Tibial nerve (tissue), 4 donors: Measurements from ENCODE around the gene CRABP1.

Source experiments
- EP300 ChIP-seq, 2 donors: sonication (generic); formaldehyde crosslinking; IDR thresholded peaks; one replicate each; pipeline ENCODE4 v1.6.1; 2017; ENCODE audit warnings: antibody characterized with exemption in 2 of 2, mild to moderate bottlenecking in 1 of 2
- POLR2A ChIP-seq, 2 donors: fragments of 450-650 bp; IDR thresholded peaks; one replicate each; pipeline ENCODE4 v1.6.1; 2017; ENCODE audit warnings: antibody characterized with exemption in 2 of 2, mild to moderate bottlenecking in 2 of 2, moderate library complexity in 2 of 2
- TF ChIP-seq, protein P1 (sequence below), 5 experiments: fragments of 200-600 bp in 3 of 5; fragments of 450-650 bp in 2 of 5; sonication (generic) in 3 of 5; IDR thresholded peaks; one replicate each; pipeline ENCODE4 v1.5.1; 2016 to 2019; ENCODE audit warnings: antibody characterized with exemption in 5 of 5, mild to moderate bottlenecking in 3 of 5, moderate library complexity in 2 of 5

DNA sequence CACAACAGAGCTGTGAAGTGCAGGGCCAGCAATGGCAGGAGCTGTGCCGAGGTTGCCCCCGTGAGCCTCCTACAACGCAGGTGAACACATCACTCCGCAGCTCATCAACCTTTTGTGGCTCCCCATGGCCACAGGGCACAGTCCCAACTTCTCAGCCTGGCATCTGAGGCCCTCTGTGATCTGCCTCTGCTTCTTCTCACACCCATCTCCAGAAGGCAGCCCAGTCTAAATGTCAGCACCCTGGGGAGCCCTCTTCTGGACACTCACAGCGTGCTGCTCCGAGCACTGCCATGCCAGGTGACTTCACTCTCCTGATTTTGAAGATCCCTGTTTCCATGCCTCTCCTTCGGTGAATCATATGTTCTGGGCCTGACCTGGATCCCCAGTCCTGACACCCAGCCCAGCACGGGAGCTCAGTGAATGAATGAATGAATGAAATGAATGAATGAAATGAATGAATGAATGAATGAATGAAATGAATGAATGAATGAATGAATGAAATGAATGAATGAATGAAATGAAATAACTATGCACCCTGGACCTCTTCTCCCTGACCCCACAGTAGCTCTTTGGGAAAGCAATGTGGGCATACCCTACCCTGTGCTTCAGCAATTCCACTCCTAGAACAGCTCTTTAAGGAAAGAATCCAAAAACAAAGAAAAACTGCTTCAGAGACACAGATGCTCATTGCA, 22.9 kb upstream of the CRABP1 start:
- TF ChIP-seq, protein P1, sequence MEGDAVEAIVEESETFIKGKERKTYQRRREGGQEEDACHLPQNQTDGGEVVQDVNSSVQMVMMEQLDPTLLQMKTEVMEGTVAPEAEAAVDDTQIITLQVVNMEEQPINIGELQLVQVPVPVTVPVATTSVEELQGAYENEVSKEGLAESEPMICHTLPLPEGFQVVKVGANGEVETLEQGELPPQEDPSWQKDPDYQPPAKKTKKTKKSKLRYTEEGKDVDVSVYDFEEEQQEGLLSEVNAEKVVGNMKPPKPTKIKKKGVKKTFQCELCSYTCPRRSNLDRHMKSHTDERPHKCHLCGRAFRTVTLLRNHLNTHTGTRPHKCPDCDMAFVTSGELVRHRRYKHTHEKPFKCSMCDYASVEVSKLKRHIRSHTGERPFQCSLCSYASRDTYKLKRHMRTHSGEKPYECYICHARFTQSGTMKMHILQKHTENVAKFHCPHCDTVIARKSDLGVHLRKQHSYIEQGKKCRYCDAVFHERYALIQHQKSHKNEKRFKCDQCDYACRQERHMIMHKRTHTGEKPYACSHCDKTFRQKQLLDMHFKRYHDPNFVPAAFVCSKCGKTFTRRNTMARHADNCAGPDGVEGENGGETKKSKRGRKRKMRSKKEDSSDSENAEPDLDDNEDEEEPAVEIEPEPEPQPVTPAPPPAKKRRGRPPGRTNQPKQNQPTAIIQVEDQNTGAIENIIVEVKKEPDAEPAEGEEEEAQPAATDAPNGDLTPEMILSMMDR (IDR thresholded peaks at IDR 0.05): no peak
- TF ChIP-seq POLR2A (IDR thresholded peaks at IDR 0.05) (no peak), EP300 (IDR thresholded peaks at IDR 0.05) (no peak)
